Testis (tissue), 3 donors: ENCODE measurements around the gene WDR27. TPM values are rescaled to one million over a fixed set of nuclear protein-coding genes. Genes with fewer than 3 reads are reported as not detected.

Experiments used
- DNase-seq: peaks from one replicate; pipeline ENCODE4 v3.0.0-alpha.2; 2019
- H3K27ac ChIP-seq, 2 donors: fragments of 200-600 bp; sonication (generic); one replicate each; pipeline ENCODE4 v1.5.1; 2019
- H3K27me3 ChIP-seq: fragments of 200-600 bp; sonication (generic); one replicate; pipeline ENCODE4 v1.5.1; 2019
- H3K36me3 ChIP-seq: fragments of 200-600 bp; sonication (generic); one replicate; pipeline ENCODE4 v1.5.1; 2017; ENCODE audit warnings: low read depth; ENCODE audit errors: missing control alignments
- H3K4me1 ChIP-seq: fragments of 200-600 bp; sonication (generic); one replicate; pipeline ENCODE4 v1.5.1; 2019
- H3K4me3 ChIP-seq, 2 donors: fragments of 200-600 bp; sonication (generic); one replicate each; pipeline ENCODE4 v1.5.1; 2017 to 2019
- H3K9me3 ChIP-seq: fragments of 200-600 bp; sonication (generic); one replicate; pipeline ENCODE4 v1.5.1; 2017
- CTCF ChIP-seq, 3 experiments: fragments of 450-650 bp in 2 of 3; fragments of 200-600 bp in 1 of 3; sonication (generic) in 1 of 3; IDR thresholded peaks; one replicate each; pipeline ENCODE4 v1.5.1; 2016 to 2019; ENCODE audit warnings: antibody characterized with exemption in 3 of 3, mild to moderate bottlenecking in 2 of 3, moderate library complexity in 1 of 3
- POLR2A ChIP-seq: fragments of 450-650 bp; IDR thresholded peaks from one replicate; pipeline ENCODE4 v1.6.1; 2017; ENCODE audit warnings: antibody characterized with exemption, mild to moderate bottlenecking, moderate library complexity
- WGBS, 2 donors: methylation state at CpG; one replicate each; pipeline ENCODE4 v1.1.5; 2018; 5-methylcytosine and 5-hydroxymethylcytosine counted together
- intact Hi-C: fragments of 100-400 bp; cut with DNase I; formaldehyde crosslinking; loops from one replicate; pipeline ENCODE4 v1.15.1; 2023; ENCODE audit warnings: low total_unique reads
- polyA plus RNA-seq: library from polyadenylated mRNA; stranded (reverse); fragments of 350-450 nt; fragmentation: Illumina TruSeq; extraction: RNeasy Lipid Tissue Mini Kit (QIAGEN cat#74804); gene quantifications from one replicate; pipeline ENCODE4 v1.2.3, GENCODE V29; 2014; ENCODE audit warnings: low read depth, low replicate concordance; ENCODE audit not compliant: insufficient read depth
- total RNA-seq, 2 donors: library from RNA; depleted of rRNA; stranded (reverse); fragments of >200 nt; gene quantifications; one replicate each; pipeline ENCODE4 v1.2.3, GENCODE V29; 2016

The WDR27 gene
- total and polyA plus RNA-seq, 3 donors from 2014 or later = 32.8 to 101 (median 84.0) TPM

- no peak for DNase-seq
- H3K4me3 ChIP-seq = no peak overlapping the region
- TF ChIP-seq CTCF (IDR thresholded peaks at IDR 0.05) = no peak
- no peak for TF ChIP-seq POLR2A
- intact Hi-C loops = no loop called here
- no peak overlapping the region for H3K27ac ChIP-seq
- H3K9me3 ChIP-seq = no peaks in the 10 kb centered on the region
- no peaks in the 10 kb centered on the region for H3K27me3 ChIP-seq
- 92 to 94% methylated on average over 15 of the region's 15 CpGs for WGBS, 2 donors
- no peaks in the 10 kb centered on the region for H3K36me3 ChIP-seq
- H3K4me1 ChIP-seq = no peaks in the 10 kb centered on the region
These were observed 33.5 kb downstream of the WDR27 start for GRCh38 chr6:169668203-169668847.

- Histone ChIP-seq H3K27me3 (no peaks in the 10 kb centered on the region), H3K27ac (no peak overlapping the region), H3K4me1 (no peaks in the 10 kb centered on the region), H3K4me3 (no peak overlapping the region), H3K36me3 (no peaks in the 10 kb centered on the region), H3K9me3 (no peaks in the 10 kb centered on the region)
- TF ChIP-seq POLR2A = no peak
- no peak for TF ChIP-seq CTCF (IDR thresholded peaks at IDR 0.05)
- 96% methylated on average over 12 to 27 of the region's 27 CpGs for WGBS, 2 donors
- intact Hi-C loops = no loop called here
- DNase-seq = no peak
These were observed 34.1 kb downstream of the WDR27 start for GRCh38 chr6:169667716-169668115.

- intact Hi-C loops = no loop called here
- no peak for DNase-seq
- Histone ChIP-seq H3K4me1 (no peaks in the 10 kb centered on the region), H3K4me3 (no peak overlapping the region), H3K27ac (no peak overlapping the region), H3K27me3 (no peaks in the 10 kb centered on the region), H3K9me3 (no peaks in the 10 kb centered on the region), H3K36me3 (no peaks in the 10 kb centered on the region)
- no peak for TF ChIP-seq CTCF (IDR thresholded peaks at IDR 0.05)
- no peak for TF ChIP-seq POLR2A
- 87% methylated on average over 18 of the region's 18 CpGs for WGBS, 2 donors
These were observed 35.4 kb downstream of the WDR27 start for GRCh38 chr6:169666441-169666840.

GRCh38 chr6:169665289-169665688 lies 36.5 kb downstream of the WDR27 start:
- intact Hi-C loops = no loop called here
- Histone ChIP-seq H3K27ac (no peak overlapping the region), H3K27me3 (no peaks in the 10 kb centered on the region), H3K36me3 (no peaks in the 10 kb centered on the region), H3K4me3 (no peak overlapping the region), H3K4me1 (no peaks in the 10 kb centered on the region), H3K9me3 (no peaks in the 10 kb centered on the region)
- WGBS, 2 donors = 75 to 81% methylated on average over 7 to 9 of the region's 9 CpGs
- no peak for DNase-seq
- TF ChIP-seq POLR2A (no peak), CTCF (IDR thresholded peaks at IDR 0.05) (no peak)

- DNase-seq = no peak
- H3K36me3 ChIP-seq = no peaks in the 10 kb centered on the region
- intact Hi-C loops = no loop called here
- H3K4me1 ChIP-seq = no peaks in the 10 kb centered on the region
- WGBS, 2 donors = 94 to 97% methylated on average over 3 to 14 of the region's 14 CpGs
- TF ChIP-seq CTCF (IDR thresholded peaks at IDR 0.05) = no peak
- no peak for TF ChIP-seq POLR2A
- no peak overlapping the region for H3K27ac ChIP-seq
- H3K9me3 ChIP-seq = no peaks in the 10 kb centered on the region
- no peaks in the 10 kb centered on the region for H3K27me3 ChIP-seq
- no peak overlapping the region for H3K4me3 ChIP-seq
These were observed 37.6 kb downstream of the WDR27 start for GRCh38 chr6:169664227-169664626.
